GM19238 (cell line): ENCODE measurements around the gene PPFIA3.
"Not testable (repeated sequence)": the region's sequence is repeated elsewhere in the genome, so short reads cannot be mapped to it uniquely, and the experiment has no call there.

Source experiments
- DNase-seq: peaks from one replicate; pipeline ENCODE4 v3.0.0; 2011; ENCODE audit warnings: low spot score; ENCODE audit not compliant: insufficient read length

The PPFIA3 gene

GRCh38 chr19:49123285-49123684, 3.9 kb downstream of the PPFIA3 start:
- DNase-seq: not testable (repeated sequence)

DNA sequence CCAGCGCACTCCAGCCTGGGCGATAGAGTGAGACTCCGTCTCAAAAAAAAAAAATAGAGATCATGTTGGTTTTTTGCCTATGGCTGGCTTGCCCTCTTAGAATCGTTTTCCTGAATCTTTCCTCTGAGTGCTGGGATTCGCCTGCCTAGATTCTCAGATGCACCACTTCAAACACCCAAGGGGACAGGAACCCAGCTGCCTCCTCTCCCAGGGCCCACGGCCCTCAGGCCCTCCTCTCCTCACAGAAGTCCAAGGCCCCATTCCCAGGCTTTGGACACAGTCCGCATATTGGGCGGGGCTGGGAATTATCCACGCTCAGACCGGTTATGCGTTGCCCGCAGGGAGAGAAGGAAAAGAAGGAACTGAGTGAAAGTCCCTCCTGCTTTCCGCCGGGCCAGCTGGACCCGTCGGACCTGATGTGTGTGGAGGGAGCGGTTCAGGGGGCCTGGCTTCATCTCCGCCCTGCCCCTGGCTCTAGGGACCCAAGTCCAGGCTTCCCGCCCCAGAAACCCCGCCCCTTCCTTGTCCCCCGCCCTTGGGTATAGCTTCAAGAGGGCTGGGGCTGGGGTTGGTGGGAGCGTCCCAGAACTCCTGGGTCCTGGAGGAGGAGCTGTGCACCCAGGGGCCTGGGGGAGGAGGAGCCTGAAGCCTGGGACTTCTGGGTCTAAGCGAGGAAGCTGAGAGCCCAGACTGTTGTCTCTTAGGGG, 5.8 kb downstream of the PPFIA3 start:
- no peak for DNase-seq

- DNase-seq: no peak
These were observed 7.2 kb downstream of the PPFIA3 start for GRCh38 chr19:49126575-49126974.

DNA sequence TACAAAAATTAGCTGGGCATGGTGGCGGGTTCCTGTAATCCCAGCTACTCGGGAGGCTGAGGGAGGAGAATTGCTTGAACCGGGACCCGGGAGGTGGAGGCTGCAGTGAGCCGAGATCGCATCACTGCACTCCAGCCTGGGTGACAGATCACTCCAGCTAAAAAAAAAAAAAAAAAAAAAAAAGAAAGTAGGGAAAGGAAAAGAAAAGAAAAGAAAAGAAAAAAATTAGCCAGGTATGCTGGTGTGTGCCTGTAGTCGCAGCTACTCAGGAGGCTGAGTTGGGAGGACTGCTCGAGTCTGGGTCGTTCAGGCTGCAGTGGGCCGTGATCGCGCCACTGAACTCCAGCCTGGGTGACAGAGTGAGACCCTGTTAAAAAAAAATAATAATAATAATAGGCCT, 7.9 kb downstream of the PPFIA3 start:
- DNase-seq: not testable (repeated sequence)

DNA sequence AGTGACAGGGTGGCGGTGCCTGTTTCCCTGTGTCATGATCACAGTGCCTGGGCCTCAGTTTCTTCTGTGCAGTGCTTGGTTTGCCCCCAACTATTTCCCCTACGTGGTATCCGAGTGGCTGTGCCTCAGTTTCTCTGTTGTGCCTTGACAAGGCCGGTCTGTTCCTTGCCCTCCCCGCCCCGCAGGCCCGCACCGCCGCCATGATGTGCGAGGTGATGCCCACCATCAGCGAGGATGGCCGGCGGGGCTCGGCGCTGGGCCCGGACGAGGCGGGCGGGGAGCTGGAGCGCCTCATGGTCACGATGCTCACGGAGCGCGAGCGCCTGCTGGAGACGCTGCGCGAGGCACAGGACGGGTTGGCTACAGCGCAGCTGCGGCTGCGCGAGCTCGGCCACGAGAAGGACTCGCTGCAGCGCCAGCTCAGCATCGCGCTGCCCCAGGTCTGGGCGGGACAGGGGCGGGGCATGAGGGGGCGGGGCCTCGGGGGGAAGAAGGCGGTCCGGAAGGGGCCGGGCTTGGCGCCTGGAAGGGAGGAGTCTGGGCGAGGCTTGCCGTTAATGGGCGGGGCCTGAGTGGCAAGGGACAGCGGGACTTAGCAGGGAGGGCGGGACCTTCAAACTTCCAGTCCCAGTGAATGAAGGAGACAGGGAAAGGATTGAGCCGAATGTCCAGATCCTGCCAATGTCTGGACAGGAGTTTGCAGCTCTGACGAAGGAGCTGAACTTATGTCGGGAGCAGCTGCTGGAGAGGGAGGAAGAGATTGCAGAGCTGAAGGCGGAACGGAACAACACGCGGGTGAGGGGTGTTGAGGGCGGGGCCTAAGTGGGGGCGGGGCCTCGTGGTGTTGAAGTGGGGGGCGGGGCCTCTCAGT, 8.6 kb downstream of the PPFIA3 start:
- DNase-seq: peak; percentile 95

DNA sequence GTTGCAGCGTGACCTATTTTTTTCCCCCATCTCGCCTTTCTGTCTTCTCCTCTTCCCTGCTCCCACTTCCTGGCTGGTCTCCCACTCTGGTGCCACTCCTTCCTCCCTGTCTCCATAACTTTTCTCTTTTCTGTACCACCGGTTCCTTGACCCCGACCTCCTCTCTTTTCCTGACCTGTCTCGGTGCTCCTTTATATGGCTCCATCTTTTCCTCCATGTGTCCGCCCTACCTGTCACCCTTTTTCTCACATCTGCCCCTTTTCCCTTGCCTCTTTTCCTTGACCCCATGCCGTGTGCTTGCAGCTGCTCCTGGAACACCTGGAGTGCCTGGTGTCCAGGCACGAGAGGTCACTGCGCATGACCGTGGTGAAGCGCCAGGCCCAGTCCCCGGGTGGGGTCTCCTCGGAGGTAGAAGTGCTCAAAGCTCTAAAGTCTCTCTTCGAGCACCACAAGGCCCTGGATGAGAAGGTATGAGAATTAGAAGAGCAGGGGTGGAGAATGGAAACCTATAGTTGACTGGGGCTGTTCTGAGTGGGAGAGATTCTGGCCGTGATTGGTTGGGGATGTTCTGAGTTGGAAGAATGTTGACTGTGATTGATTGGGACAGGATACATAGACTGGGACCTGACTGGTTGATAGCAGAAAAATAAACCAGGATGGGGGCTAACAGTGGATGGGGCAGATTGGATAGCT, 9.3 kb downstream of the PPFIA3 start:
- DNase-seq: no peak

- no peak for DNase-seq
These were observed 9.9 kb downstream of the PPFIA3 start for GRCh38 chr19:49129238-49129583.

DNA sequence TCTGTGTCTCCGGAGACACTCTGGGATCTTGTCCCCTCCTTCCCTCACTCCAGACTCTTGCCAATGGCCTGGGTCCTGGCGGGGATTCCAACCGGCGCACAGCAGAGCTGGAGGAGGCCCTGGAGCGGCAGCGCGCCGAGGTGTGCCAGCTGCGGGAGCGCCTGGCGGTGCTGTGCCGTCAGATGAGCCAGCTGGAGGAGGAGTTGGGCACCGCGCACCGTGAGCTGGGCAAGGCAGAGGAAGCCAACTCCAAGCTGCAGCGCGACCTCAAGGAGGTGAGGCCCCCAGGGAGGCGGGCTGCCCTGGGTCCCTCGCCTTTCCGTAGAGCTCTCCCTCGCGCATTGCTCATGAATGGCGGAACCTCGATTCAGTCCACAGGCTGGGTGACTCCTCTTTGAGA, 11.0 kb downstream of the PPFIA3 start:
- DNase-seq: no peak

- DNase-seq: no peak
These were observed 13.7 kb downstream of the PPFIA3 start for GRCh38 chr19:49132974-49133609.

DNA sequence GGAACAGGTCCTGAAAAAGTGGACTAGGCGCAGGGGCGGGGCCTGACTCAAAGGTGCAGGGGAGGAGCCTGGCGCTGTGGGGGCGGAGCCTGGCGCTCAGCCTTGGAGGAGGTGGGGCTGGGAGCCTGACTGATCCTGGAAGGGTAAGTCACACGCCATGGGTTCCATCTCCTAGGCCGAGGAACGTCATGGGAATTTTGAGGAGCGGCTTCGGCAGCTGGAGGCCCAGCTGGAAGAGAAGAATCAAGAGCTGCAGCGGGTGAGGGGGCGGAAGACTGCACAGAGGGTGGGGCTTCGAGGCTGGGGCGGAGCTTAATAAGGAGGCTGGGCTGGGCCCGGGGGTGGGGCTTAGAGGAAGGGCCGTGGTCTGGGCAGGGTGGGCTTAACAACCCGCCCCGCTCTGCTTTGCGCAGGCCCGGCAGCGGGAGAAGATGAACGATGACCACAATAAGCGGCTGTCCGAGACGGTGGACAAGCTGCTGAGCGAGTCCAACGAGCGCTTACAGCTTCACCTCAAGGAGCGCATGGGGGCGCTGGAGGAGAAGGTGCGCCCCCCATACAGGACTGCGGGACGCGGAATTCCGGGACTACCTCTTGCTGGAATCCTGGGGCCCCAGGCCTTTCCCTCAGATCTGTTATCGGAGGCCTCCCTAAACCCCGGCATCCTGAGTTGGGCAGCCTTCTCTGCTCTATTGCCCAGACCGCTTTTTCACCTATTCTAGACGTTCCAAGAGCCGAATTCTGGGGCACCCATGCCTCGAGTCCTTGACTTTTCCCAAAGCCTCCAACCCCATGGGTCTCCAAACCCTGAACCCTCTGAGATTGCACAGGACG, 14.5 kb downstream of the PPFIA3 start:
- no peak for DNase-seq

- no peak for DNase-seq
These were observed 16.3 kb downstream of the PPFIA3 start for GRCh38 chr19:49135686-49136085.

DNA sequence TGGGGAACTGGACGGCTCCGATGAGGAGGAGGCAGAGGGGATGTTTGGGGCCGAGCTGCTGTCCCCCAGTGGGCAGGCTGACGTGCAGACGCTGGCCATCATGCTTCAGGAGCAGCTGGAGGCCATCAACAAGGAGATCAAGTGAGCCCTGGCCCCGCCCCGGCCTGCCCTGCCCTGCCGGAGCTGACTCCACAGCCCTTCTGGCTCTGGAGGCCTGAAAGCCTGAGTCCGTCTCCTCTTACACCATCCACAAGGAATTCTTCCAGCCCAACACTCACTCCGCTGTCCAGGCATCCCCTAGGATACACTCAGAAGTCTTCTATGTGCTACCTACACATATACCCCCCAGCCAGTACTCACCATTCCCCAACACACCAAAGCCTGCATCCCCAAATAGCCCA, 17.4 kb downstream of the PPFIA3 start:
- DNase-seq: no peak

DNA sequence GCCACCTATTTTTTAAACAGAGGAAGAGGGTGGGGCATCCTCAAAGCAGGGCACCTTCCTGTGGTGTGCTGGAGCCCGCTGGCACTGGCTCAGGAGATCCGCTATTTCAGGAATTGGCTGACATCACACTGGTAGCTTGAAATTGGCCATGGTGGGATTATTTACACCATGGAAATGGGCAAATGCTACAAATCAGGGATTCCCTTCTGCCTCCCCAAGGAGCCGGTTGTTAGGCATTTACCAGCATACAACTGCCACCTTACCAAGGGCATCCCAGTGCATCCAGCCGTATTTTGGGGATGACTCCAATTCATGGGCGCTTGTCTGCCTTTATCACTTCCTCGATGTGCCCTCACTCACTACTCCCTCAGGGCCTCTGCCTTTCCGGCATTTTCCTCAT, 21.6 kb downstream of the PPFIA3 start:
- DNase-seq: no peak

DNA sequence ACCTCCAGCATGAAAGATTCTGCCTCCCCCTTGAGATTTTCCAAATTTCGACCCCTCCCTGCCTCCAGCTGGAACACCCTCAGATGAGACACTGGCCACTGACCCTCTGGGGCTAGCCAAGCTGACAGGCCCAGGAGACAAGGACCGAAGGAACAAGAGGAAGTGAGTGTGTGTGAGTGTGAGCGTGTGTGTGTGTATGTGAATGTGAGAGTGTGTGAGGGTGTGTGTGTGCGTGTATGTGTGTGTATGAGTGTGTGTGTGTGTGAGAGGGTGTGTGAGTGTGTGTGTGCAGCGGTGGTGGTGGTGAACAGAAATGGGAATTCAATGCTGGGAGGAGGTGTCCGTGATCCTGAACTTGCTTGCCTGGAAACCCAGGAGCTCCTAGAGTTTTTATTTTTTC, 22.0 kb downstream of the PPFIA3 start:
- DNase-seq: no peak

DNA sequence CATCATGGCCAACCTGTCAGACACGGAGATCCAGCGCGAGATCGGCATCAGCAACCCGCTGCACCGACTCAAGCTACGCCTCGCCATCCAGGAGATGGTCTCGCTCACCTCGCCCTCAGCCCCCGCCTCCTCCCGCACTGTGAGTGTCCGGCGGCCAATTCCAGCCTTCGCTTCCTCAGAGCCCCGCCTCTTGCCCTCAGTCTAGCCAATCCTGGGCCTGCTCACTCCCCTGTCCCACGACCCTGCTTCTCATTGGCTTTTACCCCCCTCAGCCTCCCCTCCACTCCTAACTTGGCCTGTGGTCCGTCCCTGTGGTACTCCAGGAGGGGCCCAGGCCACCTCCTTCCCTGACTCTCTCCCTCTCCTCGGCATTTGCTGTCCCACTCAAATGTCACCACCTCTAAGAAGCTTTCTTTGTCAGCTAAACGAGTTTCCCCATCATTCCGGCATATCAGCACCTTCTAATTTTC, 23.6 kb downstream of the PPFIA3 start:
- DNase-seq: peak; percentile 76

DNA sequence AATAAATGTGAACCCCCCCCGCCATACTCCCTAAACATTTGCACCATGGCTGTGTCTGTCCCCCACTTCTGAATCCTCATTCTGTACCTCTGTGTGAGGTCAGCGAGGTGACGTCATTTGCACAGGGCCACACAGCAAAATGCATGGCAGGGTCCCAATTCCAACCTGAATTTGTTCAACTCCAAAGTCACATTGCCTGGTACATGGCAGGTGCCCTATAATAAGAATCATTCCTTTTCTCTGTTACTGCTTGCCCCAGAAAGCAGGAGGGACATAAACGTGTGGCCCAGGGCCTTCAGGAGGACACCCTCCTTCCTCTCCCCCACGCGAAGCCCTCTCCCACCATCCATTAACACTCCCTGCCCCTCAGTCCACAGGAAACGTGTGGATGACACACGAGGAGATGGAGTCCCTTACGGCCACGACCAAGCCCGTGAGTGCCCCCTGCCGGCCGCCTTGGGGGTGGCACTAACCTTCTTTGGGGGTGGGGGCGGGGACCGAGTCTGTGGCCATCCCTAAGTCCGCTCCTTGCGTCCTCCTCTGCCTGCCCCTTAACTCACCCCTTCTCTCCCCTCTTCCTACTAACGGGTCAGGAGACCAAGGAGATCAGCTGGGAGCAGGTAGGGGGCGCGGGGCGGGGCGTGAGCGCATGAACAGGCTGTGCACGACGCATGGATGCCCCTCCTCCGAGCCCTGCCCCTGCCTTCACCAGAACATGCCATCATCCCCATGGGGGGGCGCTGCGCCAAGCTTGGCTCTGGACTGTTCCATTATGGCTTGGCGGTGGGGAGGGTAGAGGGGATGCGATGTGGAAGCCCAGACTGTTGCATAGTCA, 26.4 kb downstream of the PPFIA3 start:
- peak; percentile 75 for DNase-seq

DNA sequence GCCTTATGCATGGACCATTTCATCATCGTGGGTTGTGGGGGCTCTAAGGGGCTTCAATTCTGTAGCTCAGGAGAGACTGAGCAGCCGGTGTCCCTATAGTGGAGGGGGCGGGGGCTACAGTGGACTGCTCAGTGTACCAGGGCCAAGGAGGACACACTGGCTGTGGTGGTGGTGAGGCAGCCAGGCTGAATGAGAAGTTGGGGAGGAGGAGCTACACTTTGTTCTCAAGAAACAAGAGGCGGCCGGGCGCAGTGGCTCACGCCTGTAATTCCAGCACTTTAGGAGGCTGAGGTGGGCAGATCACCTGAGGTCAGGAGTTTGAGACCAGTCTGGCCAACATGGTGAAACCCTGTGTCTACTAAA, 27.0 kb downstream of the PPFIA3 start:
- DNase-seq: not testable (repeated sequence)

DNA sequence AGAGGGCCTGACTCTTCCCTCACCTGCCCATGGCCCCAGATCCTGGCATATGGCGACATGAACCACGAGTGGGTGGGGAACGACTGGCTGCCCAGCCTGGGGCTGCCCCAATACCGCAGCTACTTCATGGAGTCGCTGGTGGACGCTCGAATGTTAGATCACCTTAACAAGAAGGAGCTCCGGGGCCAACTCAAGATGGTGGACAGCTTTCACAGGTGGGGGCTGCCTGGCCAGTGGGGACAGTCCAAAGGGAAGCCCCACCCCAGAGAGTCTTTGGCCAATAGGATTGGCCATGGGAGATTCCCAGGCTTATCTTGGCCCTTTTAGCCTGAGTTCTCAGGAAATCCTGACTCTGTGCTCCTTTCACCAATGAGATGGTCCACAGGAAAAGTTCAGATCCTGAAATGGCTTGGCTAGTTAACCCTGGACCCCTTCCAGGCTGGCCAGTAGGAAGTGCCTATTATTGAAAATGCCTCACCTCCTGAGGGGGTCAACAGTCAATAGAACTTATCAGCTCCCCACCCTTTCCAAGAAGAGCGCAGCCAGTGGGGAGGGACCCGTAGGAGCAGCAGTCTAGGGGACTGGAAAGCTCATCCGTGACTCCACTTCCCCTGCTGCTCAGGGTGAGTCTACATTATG, 28.8 kb downstream of the PPFIA3 start:
- no peak for DNase-seq
